ENCODE measurements around the gene FOXL2NB.

The FOXL2NB gene

DNA sequence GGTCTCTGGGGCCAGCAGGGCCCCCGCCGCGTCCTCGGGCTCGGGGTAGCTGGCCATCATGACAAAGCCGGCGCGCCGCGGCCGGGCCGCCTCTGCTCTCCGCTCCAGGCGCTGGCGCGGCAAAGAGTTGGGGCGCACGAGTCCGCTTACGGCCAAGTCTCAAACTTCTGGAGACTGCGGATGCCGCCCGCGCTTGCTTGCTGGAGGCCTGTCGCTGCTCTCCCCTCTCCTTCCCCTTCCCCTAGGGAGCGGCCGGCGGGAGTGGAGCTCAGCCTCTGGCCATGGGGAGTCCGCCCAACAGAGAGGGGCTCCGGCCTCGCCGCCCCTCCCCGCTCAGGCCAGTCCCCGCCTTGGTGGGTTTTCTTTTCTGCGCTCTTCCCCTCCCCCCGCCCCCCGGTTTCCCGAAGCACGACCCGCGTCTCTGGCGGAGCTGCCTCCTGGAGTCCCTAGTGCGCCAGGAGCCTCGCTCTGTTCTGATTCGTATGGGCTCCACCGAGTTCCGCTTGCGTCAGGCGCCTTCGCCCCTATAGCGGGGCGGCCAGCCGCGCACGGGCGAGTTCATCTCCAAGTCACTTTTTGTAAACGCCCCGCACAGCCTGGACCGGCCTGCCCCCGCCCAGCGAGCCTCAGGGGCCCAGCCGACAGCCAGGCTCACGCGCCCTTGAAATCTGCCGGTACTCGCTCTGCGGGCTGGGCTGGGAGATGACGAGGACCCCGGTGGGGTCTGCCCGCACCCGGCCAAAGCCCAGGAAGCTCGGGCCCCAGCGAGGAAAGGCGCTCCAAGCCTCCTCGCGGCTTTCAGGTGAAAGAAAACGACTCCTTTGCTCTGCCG lies at the start of gene FOXL2NB, which contains the start of gene FOXL2:
Gene FOXL2NB (plus strand): TSS at position 555 of the 832 bp plus-strand sequence. CDS start 148 bp downstream, at position 703.
Gene FOXL2 (minus strand): TSS at position 475 of the 832 bp plus-strand sequence. CDS start 415 bp downstream, at position 60.
- in situ Hi-C loops (cut with HindIII; ENCODE audit: low sequenced_read_pairs) = loop anchor here (10.0 kb wide), 1 partner anchor 398 kb away; the partner anchor contains the start of gene MRPS22
- DNase-seq (ENCODE audit: low read depth, low spot score) = peak; percentile 81
- peak within 1 kb of the TSS; percentile 46 for H3K4me3 ChIP-seq (ENCODE audit: low read depth, low read length)
- TF ChIP-seq, protein P1, sequence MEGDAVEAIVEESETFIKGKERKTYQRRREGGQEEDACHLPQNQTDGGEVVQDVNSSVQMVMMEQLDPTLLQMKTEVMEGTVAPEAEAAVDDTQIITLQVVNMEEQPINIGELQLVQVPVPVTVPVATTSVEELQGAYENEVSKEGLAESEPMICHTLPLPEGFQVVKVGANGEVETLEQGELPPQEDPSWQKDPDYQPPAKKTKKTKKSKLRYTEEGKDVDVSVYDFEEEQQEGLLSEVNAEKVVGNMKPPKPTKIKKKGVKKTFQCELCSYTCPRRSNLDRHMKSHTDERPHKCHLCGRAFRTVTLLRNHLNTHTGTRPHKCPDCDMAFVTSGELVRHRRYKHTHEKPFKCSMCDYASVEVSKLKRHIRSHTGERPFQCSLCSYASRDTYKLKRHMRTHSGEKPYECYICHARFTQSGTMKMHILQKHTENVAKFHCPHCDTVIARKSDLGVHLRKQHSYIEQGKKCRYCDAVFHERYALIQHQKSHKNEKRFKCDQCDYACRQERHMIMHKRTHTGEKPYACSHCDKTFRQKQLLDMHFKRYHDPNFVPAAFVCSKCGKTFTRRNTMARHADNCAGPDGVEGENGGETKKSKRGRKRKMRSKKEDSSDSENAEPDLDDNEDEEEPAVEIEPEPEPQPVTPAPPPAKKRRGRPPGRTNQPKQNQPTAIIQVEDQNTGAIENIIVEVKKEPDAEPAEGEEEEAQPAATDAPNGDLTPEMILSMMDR (IDR thresholded peaks at IDR 0.05; ENCODE audit: low read depth, low read length) = no peak

DNA sequence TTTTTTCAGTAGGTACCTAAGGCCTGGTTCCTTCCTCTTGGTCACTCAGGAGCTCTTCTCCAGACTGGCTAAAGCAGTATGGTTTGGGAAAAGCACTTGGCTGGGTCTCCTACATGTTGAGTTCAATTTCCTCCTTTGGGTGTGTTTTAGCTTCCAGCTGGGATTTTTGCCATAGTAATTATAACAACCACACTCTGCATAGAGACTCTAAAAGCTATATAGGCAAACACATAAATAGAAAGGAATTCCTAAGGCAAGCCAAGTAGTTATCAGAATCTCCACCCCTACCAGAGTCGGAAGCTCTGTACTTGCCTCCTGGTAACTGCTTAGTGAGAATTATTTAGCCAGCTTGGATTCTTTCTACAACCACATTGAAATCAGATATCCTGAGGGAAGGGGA lies 48.7 kb upstream of the FOXL2NB start:
- in situ Hi-C loops (cut with HindIII; ENCODE audit: low sequenced_read_pairs) = no loop called here
- peak; percentile 70 for DNase-seq (ENCODE audit: low read depth, low spot score)

DNA sequence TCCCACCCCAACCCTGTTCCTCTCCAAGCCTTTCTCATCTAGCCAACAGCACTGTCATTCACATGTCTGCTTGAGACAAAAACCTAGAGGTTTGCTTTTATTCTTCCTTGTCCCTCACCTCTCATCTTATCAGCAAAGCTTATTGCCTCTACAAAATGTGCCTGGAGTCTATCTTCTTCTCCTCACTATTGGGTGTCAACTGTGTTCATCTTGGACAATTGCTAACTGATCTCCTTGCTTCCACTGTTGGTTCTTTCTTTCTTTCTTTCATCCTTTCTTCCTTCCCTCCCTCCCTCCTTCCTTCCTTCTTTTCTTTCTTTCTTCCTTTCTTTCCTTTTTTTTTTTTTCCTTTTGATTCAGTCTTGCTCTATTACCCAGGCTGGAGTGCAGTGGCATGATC lies 48.3 kb upstream of the FOXL2NB start:
- DNase-seq (ENCODE audit: low read depth, low spot score) = no peak
- H3K4me3 ChIP-seq (ENCODE audit: low read depth, low read length) = no peak overlapping the region
- TF ChIP-seq, protein P1 (IDR thresholded peaks at IDR 0.05; ENCODE audit: low read depth, low read length) = no peak
- in situ Hi-C loops (cut with HindIII; ENCODE audit: low sequenced_read_pairs) = no loop called here

More for the DNA sequence above, 48.7 kb upstream of the FOXL2NB start:
- H3K4me3 ChIP-seq (ENCODE audit: low read depth, low read length) = no peak overlapping the region
- TF ChIP-seq, protein P1 (IDR thresholded peaks at IDR 0.05; ENCODE audit: low read depth, low read length) = no peak

DNA sequence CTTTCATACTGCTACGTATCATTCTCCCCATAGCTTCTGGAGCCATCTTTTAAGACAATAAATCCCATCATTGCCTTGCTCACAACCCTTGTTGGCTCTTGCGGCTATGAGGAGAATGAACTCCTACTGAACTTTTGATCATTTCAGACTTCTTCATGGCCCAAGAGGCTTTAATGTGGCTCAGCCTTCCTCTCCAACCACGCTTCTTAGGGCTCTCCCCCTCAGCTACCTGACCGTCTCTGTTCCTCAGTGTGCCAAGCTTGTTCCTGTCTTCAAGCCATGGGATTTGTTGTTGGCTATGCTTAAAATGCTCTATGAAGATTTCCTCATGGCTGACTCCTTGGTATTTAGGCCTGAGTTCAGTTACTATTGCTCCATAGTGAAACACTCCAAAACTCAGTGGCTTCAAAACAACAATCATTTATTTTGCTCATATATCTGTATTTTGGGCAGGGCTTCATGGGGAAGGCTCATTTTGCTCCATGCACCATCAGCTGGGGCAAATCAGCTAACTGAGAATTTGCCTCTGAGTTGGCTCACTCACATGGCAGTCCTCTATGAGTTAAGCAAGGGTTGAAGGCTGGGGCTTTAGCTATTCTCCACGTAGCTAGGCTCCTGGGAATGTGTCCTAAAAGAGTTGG lies 47.5 kb upstream of the FOXL2NB start:
- TF ChIP-seq, protein P1 (IDR thresholded peaks at IDR 0.05; ENCODE audit: low read depth, low read length) = no peak
- in situ Hi-C loops (cut with HindIII; ENCODE audit: low sequenced_read_pairs) = no loop called here

DNA sequence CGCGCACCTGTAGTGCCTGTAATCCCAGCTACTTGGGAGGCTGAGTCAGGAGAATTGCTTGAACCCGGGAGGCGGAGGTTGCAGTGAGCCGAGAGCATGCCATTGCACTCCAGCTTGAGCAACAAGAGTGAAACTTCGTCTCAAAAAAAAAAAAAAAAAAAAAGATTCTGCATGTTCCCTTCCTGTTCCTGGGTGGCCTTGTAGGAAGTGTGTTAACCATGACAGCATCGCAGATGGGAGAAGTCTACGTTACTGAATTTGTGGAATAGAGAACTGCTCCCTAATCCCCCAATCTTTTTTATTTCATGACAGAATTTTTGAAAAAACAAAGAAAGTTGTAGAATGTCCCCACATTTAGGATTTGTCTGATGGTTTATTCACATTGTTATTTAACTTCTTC lies 45.5 kb upstream of the FOXL2NB start:
- TF ChIP-seq, protein P1 (IDR thresholded peaks at IDR 0.05; ENCODE audit: low read depth, low read length) = no peak
- no peak overlapping the region for H3K4me3 ChIP-seq (ENCODE audit: low read depth, low read length)
- in situ Hi-C loops (cut with HindIII; ENCODE audit: low sequenced_read_pairs) = no loop called here
- DNase-seq (ENCODE audit: low read depth, low spot score) = no peak

More for the DNA sequence above, 47.5 kb upstream of the FOXL2NB start:
- DNase-seq (ENCODE audit: low read depth, low spot score) = no peak
- H3K4me3 ChIP-seq (ENCODE audit: low read depth, low read length) = no peak overlapping the region

DNA sequence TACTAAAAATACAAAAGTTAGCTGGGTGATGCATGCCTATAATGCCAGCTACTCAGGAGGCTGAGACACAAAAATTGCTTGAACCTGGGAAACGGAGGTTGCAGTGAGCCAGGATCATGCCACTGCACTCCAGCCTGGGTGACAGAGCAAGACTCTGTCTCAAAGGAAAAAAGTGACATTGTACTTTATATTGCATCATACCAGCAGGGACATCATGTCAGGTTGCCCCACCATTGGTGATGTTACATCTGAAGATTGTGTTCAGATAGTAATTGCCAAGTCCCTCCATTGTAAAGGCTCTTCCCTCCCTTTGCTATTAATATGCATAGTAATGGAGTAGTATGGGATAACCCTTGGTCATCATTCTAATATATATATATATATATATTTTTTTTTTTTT lies 44.8 kb upstream of the FOXL2NB start:
- DNase-seq (ENCODE audit: low read depth, low spot score) = no peak
- H3K4me3 ChIP-seq (ENCODE audit: low read depth, low read length) = no peak overlapping the region
- in situ Hi-C loops (cut with HindIII; ENCODE audit: low sequenced_read_pairs) = no loop called here
- TF ChIP-seq, protein P1 (IDR thresholded peaks at IDR 0.05; ENCODE audit: low read depth, low read length) = no peak

Data from astrocyte of the spinal cord (primary cell).